ENCODE results near the gene ZSCAN12.
"Not testable (repeated sequence)": the region's sequence is repeated elsewhere in the genome, so short reads cannot be mapped to it uniquely, and the experiment has no call there.

ZSCAN12 gene

DNA sequence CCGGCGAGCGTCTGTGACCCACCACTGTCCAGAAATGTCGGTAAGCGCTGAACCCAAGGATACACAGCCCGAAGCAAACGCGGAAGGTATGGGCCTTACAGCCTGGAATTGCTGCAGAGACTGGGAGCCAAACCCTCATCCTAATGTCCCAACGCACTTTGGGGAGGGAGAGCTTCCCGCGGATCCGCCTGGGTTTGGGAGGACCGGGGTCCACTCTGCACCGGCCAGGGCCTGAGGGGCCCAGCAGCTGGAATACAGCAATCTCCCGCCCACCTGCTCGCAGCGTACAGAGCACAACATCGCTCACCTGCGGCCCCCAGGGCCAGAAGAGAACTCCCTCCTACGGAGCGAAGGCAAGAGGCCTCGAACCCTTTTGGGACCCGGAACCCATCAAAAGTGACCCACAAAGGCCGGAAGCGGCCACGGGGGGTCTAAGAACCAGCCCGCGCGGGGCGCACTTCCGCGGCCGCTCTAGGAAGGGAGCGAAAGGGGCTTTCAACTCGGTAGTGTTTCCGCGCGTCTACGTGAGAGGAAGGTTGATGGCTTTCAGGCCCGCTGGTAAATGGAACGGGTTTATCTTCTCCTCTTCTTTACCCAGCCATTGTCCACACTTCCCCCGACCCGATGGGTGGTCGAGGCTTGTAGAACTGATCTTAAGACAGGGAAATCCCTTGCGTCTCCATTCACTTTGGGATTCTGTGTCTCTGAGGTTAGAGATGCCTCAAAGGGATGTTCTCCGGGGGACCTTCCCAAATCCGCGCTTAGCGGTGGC, at the start of gene ZSCAN12:
TSS of gene ZSCAN12 (minus strand) at position 398 of the 772 bp plus-strand sequence. CDS start 1,342 bp downstream, outside the sequence.
- DNase-seq (ENCODE audit: low read depth) = peak; percentile 58

DNA sequence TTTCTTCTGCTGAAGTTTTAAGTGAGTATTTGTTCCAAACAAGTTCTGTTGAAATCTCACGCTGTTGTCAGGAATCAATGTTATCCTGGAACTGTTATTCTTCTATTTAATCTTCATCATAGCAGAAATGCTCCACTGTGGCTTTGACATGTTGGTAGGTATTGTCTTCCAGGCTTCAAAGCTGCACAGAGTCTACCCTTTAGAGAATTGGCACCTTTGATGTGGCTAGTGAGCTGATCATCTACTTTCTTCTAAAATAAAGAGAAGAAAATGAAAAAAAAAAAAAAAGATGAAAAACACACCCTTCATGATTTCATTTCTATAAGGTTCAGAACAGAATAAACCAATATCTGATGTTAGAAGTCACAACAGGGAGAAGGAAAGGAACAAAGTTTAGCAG, 49.5 kb upstream of the ZSCAN12 start:
- no peak for DNase-seq (ENCODE audit: low read depth)

DNA sequence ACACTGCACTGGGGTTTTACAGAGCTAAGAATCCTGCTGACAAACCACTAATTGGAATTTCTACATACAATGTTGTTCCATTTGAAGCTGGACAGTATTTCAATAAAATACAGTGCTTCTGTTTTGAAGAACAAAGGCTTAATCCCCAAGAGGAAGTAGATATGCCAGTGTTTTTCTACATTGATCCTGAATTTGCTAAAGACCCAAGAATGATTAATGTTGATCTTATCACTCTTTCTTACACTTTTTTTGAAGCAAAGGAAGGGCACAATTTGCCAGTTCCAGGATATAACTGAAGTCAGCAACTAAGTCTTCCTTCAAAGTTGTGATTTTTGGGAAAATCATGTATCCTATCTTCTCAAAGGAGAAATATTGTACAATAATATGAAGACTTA, 48.0 kb upstream of the ZSCAN12 start:
- DNase-seq (ENCODE audit: low read depth) = not testable (repeated sequence)

DNA sequence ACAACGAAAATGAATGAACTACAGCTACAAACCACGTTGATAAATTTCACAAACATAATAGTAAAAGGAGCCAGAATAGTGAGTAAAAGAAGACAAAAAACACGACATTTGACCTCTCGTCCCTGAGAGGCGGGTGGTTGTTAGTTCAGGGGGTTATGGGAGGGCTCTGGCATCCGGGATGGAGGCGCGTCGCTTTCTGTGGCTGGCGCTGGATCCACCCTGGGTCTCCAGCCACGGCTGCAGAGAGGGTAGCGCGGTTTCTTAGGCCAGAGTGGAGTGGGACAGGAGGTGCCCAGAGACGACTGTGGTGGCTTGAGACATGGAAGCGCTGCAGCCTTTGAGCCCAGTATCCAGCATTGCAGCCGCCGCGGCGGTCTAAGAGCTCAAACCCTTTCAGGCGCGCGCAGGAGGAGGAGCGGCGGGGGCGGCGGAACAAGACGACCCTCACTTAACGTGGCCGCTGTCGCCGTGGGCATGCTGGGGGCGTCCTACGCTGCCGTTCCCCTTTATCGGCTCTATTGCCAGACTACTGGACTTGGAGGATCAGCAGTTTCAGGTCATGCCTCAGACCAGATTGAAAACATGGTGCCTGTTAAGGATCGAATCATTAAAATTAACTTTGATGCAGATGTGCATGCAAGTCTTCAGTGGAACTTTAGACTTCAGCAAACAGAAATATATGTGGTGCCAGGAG, 47.4 kb upstream of the ZSCAN12 start:
- no peak for DNase-seq (ENCODE audit: low read depth)

DNA sequence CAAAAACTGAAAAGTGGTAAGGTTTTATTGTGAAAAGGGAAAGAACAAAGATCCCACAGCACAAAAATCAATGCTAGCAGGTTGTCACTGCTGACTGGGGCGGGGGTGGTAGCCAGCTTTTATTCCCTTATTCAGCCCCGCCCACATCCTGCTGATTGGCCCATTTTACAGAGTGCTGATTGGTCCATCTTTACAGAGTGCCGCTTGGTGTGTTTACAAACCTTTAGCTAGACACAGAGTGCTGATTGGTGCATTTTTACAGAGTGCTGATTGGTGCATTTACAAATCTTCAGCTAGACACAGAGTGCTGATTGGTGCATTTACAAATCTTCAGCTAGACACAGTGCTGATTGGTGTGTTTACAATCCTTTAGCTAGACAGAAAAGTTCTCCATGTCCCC, 45.2 kb upstream of the ZSCAN12 start:
- DNase-seq (ENCODE audit: low read depth) = not testable (repeated sequence)

DNA sequence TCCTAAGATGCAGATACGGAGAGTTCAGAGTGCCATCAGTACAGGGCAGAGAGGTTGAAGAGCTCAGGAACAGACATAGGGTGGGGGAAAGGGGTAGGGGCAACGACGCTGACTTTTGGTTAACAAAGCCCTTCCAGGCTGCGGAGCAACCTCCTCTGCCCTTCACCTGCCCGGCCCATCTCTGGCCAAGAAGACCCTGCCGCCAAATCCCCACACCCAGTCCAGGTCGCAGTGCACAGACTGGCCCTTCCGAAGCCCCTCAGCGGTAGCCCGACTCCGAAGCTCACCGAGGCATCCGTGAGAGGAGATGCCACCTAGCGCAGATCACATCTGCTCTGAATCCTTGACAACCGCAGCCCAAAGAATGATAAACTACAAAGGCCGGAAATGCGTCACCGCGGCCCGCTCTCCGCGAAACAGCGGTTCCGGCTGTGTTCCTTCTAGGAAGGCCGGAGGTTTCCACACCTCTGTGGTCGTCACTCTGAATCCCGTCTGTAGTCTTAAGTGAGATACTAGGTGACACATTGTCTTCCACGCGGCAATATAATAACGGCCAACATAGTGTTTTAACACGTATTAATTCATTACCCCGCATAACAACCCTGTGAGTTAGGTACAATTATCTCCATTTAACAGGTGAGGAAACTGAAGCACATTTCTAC, 43.7 kb upstream of the ZSCAN12 start, which contains the start of gene ZSCAN23:
TSS of gene ZSCAN23 (minus strand) at position 380 of the 662 bp plus-strand sequence. CDS start 7,225 bp downstream, outside the sequence.
- DNase-seq (ENCODE audit: low read depth) = peak; percentile 52

DNA sequence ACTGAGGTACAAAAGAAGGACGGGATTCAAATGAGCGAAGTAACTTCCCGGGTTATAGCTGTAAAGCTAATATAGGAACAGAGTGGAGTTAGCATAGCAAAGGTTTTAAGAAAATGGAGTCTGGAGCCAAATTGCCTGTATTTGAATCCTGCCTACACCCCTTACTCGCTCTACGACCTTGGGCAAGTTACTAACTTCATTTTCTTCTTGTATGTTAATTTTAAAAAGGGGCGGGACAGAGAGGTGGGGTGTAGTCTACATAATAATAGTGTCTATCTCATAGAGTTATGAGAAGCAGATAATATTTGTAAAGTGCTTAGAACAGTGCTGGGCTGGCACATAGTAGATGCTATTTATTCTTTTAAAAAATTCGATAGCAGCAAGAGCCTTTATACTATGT, 43.0 kb upstream of the ZSCAN12 start:
- no peak for DNase-seq (ENCODE audit: low read depth)

DNA sequence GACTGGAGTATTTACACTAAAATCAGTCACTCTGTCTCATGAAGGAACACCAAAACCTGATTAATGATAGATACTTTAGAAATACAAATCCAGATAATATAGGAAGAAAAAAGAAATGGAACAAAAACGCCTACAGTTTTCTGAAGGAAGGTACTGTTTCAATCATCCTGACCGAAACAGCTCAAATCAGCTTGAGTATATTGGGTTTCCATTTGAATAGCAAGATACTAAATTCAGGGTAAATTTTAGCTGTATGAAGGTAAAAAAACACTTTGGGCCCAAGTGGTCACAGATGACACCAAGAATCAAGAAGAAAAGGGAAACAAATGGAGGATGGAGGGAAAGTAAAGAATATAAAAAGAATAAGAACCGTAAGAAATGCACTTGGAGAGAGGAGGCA, 36.9 kb upstream of the ZSCAN12 start:
- DNase-seq (ENCODE audit: low read depth) = no peak

DNA sequence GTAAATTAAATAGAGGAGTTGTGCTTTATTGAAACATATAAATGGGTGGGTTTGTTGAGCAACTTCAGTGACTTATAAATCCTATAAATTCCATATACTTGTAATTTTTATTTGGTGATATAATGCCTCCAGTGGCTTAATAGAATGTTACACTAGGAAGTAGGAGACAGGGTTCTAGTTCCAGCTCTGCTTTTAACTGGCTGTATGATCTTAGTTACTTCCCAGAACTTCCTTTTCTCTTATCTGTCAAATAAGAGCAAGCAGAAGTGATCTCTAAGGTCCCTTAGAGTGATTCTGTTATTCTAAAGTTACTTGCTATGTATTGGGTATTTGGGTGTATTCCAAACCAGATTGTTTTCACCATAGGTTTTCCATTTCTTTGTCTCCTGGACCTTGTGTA, 33.6 kb upstream of the ZSCAN12 start:
- DNase-seq (ENCODE audit: low read depth) = no peak

DNA sequence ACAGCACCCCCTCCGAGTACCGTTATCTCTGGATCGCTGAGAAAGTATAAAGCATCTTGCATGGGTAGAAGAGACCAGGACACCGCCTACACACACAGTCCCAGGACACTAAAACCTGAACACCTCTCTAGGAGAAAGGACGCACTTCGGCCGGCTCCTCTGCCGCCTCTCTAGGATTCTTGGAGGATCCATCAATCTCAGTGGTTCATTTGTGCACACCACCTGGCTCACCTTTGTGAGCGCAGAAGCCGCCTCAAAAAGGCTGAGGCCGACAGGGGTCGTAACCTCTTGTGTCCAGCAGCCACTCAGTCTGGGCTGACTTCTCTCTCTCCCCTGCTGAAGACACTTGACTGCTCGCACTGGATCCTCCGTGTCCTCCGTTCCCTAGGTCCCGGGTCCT, 30.2 kb upstream of the ZSCAN12 start:
- no peak for DNase-seq (ENCODE audit: low read depth)

DNA sequence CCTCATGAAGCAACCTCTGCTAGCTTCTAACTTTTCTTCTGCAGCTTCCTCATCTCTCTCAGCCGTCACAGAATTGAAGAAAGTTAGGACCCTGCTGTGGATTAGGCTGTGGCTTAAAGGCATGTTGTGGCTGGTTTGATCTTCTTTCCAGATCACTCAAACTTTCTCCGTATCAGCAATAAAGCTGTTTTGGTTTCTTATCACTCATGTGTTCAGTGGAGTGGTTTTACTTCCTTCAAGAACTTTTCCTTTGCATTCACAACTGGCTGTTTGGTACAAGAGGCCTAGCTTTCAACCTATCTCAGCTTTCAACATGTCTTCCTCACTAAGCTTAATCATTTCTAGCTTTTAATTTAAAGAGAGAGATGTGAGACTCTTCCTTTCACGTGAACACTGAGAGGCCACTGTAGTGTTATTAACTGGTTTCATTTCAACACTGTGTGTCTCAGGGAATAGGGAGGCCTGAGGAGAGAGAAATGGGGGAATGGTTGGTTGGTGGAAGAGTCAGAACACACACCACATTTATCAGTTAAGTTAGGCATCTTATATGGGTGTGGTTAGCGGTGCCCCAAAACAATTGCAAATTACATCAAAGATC, 26.5 kb upstream of the ZSCAN12 start:
- DNase-seq (ENCODE audit: low read depth) = no peak

DNA sequence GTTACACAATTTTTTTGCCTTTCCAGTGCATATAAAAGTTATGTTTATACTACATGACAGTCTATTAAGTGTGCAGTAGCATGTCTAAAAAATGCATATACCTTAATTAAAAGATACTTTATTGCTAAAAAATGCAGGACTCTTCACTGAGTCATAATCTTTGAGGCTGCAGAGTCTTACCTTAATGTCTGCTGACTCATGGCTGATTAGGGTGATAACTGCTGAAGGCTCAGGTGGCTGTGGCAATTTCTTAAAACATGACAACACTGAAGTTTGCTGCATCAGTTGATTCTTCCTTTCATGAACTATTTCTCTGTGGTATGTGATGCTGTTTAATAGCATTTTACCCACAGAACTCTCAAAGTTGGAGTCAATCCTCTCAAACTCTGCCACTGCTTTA, 24.6 kb upstream of the ZSCAN12 start:
- no peak for DNase-seq (ENCODE audit: low read depth)

DNA sequence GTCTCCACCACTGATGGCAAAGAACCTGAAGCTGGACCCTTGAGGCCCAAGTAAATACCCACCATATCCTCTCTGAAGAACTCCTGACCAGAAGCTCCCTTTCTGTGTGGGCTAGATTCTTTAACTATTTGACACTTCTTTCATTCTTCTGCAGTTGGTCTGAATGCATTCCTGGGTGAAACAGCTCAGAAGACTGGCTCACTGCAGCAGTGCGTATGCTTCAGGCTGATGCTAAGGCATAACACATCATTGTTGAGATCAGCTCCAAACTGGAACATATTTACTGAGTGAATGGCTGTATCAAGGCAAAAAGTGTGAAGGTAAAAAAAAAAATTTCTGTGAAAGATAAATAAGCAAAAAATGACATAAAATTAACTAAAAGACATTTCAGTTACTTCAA, 24.0 kb upstream of the ZSCAN12 start:
- DNase-seq (ENCODE audit: low read depth) = no peak

DNA sequence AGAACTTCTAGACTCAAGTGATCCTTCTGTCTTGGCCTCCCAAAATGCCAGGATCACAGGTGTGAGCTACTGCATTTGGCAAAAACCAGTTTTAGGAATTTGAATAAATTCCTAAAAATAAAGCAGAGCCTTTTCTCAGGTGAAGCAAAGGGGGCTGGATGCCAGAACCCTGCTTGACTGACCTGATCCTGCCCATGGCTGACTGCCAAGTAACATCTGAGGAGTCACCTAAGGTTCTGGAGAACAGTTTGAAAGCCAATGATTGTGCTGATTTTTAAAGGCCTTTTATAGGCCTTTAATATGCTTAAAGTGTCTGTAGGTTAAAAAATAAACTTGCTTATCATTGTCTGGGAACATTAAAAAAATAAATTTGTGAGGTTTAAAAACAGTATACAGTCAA, 14.1 kb upstream of the ZSCAN12 start:
- DNase-seq (ENCODE audit: low read depth) = no peak

DNA sequence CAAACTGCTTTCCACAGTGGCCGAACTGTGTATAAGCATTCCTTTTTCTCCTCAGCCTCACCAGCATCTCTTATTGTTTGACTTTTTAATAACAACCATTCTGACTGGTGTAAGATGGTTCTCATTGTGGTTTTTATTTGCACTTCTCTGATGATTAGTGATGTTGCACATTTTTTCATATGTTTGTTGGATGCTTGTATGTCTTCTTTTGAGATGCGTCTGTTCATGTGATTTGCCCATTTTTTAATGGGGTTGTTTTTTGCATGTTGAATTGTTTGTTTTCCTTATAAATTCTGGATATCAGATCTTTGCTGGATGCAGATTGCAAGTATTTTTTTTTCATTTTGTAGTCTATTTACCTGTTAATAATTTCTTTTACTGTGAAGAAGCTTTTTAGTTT, 11.2 kb upstream of the ZSCAN12 start:
- DNase-seq (ENCODE audit: low read depth) = no peak

DNA sequence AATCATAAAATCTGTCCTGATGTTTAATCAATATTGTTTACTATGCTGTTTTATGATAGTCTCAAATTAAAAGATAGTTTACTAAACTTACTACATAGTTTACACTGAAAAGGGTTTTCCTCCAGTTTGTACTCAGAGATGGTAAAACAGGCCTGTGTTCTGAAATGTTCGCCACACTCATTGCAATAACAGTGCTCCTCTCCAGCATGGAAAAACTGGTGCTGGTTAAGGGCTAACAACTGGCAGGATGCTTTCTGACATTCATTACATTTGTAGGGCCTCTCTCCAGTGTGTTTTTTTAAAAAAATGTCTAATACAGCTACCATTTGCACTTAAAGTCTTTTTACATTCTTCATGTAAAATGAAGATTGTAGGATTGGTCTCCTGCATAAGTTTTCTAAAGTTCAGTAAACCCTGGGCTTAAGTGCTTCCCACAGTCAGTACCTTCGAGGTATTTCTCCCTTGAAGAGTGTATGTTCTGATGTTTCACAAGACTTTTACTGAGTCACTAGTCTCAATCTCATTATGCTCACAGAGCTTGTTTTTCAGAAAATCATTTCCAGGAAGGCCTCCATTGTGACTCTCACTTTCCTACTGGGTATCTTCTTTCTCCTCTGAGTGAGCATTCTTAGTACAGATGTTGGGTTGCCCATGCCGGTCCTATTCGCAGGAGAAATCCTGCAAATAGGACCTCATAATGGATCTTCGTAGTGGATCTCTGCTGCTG, 8.7 kb upstream of the ZSCAN12 start:
- DNase-seq (ENCODE audit: low read depth) = no peak

DNA sequence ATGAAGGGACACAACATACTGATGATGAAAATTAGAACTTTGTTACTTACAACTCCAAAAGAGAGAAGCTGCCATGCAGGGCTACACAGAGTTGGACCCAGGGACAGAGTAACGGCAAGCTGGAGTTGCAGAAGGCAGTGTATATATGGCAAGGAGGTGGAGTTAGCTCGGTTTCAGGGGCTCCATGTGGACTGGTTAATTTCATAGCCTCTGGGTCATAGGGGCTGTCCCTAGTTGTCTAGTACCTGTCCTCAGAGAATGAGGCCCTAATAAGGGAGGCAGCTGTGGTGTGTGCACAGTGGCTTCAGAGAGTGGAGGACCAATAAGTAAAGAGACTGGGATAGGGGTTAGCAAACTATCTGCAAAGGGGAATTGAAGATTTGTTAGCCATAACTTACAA, 7.9 kb upstream of the ZSCAN12 start:
- DNase-seq (ENCODE audit: low read depth) = no peak

DNA sequence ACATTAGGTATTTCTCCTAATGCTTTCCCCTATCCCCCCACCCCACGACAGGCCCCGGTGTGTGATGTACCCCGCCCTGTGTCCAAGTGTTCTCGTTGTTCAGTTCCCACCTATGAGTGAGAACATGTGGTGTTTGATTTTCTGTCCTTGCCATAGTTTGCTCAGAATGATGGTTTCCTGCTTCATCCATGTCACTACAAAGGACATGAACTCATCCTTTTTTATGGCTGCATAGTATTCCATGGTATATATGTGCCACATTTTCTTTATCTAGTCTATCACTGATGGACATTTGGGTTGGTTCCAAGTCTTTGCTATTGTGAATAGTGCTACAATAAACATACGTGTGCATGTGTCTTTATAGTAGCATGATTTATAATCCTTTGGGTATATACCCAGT, 4.4 kb upstream of the ZSCAN12 start:
- not testable (repeated sequence) for DNase-seq (ENCODE audit: low read depth)

DNA sequence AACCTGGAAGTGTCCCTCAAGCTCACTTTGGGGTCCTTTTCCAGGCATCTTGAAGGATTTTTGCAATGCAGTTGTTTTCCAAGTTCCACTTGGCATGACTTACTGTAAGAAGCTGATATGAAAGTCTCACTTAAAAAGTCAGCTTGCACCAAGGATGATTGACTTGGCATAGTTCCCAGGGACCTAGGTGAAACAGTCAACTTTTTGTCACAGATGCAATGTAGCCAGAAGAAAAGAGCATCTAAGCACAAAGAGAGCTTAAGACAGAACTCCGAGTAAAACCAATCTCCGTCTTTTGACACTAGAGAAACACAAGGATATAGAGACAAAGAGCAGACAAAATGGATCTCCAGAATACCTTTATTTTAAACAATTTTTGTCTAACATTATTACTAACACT, 2.6 kb upstream of the ZSCAN12 start:
- no peak for DNase-seq (ENCODE audit: low read depth)

DNA sequence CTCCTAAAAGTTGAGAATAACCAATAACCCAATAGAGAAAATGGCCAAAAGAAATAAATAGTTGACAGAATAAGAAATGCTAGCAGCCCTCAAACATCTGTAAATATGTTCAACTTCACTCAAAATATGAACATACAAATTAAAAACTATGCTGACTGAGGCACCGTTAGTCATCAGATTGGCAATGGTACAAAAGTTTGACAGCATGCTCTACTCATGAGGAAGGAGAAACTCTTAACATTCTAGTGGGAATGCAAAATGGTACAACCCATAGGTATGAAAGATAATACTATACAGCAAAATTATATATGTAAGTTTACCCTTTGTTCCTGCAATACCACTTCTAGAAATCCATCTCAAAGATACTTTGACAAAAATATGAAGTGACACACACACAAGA, 1.6 kb upstream of the ZSCAN12 start:
- DNase-seq (ENCODE audit: low read depth) = no peak

DNA sequence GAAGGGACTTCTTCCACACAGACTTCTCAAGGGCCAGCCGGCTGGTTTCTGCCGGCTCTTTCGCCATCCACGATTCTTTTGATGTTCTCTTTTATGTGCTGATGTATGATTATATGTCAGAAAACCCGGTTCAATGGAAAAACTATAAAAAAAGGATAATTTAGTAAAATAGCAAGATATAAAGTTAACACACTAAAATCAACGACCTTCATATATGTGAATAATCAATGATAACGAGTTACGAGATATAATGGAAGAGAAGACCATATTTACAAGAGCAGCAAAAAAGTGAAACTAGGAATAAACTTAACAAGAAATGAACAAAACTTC, 540 bp upstream of the ZSCAN12 start:
- DNase-seq (ENCODE audit: low read depth) = no peak

DNA sequence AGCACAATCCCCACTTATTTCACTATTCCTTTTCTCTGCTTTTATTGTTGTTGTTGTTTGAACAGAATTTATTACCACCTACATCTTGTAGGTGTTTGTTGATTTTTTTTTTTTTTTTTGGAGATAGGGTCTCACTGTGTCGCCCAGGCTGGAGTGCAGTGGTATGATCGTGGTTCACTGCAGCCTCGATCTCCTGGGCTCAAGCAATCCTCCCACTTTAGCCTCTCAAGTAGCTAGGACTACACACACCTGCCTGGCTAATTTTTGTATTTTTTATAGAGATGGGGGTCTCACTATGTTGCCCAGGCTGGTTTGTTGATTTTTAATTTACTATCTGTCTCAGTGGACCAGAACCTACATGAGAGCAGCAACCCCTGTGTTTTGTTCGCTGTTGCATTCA, 3.6 kb downstream of the ZSCAN12 start:
- DNase-seq (ENCODE audit: low read depth) = no peak

All from stimulated activated CD8-positive, alpha-beta memory T cell treated with anti-CD3 and anti-CD28 coated beads, Interleukin-15, amount 100 ng/mL, for 24 hours (primary cell).